ENCODE measurements around the gene VTA1. TPM values are rescaled to one million over a fixed set of nuclear protein-coding genes. Genes with fewer than 3 reads are reported as not detected.

The VTA1 gene
- polyA plus RNA-seq, 1 donor from 2014 or later, result 126 TPM

- Histone ChIP-seq H3K27ac (ENCODE audit: low read length) (no peak overlapping the region), H2AFZ (ENCODE audit: low read depth, low read length) (no peak overlapping the region), H3K27me3 (ENCODE audit: insufficient read depth, low read depth, low read length) (no peaks in the 10 kb centered on the region), H3K4me2 (ENCODE audit: low read length) (no peak overlapping the region), H3K9me2 (ENCODE audit: insufficient read depth, low read length) (no peaks in the 10 kb centered on the region), H3K36me3 (ENCODE audit: insufficient read depth, low read length) (peaks cover 4% of the 10 kb centered on the region), H3F3A (ENCODE audit: insufficient read depth, low read length, poor library complexity, severe bottlenecking) (no peaks in the 10 kb centered on the region), H3K4me3 (ENCODE audit: low read length) (no peak overlapping the region), H4K20me1 (ENCODE audit: insufficient read depth) (no peaks in the 10 kb centered on the region), H3K9ac (ENCODE audit: low read length) (no peak overlapping the region), H3K79me2 (replicated peaks; ENCODE audit: insufficient read depth, low read length) (no peaks in the 10 kb centered on the region), H3K9me3 (ENCODE audit: low read length) (no peaks in the 10 kb centered on the region)
- TF ChIP-seq, protein P1, sequence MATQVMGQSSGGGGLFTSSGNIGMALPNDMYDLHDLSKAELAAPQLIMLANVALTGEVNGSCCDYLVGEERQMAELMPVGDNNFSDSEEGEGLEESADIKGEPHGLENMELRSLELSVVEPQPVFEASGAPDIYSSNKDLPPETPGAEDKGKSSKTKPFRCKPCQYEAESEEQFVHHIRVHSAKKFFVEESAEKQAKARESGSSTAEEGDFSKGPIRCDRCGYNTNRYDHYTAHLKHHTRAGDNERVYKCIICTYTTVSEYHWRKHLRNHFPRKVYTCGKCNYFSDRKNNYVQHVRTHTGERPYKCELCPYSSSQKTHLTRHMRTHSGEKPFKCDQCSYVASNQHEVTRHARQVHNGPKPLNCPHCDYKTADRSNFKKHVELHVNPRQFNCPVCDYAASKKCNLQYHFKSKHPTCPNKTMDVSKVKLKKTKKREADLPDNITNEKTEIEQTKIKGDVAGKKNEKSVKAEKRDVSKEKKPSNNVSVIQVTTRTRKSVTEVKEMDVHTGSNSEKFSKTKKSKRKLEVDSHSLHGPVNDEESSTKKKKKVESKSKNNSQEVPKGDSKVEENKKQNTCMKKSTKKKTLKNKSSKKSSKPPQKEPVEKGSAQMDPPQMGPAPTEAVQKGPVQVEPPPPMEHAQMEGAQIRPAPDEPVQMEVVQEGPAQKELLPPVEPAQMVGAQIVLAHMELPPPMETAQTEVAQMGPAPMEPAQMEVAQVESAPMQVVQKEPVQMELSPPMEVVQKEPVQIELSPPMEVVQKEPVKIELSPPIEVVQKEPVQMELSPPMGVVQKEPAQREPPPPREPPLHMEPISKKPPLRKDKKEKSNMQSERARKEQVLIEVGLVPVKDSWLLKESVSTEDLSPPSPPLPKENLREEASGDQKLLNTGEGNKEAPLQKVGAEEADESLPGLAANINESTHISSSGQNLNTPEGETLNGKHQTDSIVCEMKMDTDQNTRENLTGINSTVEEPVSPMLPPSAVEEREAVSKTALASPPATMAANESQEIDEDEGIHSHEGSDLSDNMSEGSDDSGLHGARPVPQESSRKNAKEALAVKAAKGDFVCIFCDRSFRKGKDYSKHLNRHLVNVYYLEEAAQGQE (IDR thresholded peaks at IDR 0.05; ENCODE audit: borderline replicate concordance), result no peak
- TF ChIP-seq CTCF (IDR thresholded peaks at IDR 0.05; ENCODE audit: poor library complexity, severe bottlenecking) (no peak), SMC3 (conservative IDR thresholded peaks at IDR 0.05; ENCODE audit: poor library complexity) (no peak), EP300 (conservative IDR thresholded peaks at IDR 0.05; ENCODE audit: poor library complexity, severe bottlenecking) (no peak), MXI1 (conservative IDR thresholded peaks at IDR 0.05; ENCODE audit: poor library complexity, severe bottlenecking) (no peak), RAD21 (conservative IDR thresholded peaks at IDR 0.05) (no peak), EZH2 (IDR thresholded peaks at IDR 0.05; ENCODE audit: borderline replicate concordance, insufficient read depth, low read length, poor library complexity, severe bottlenecking) (no peak), TAF1 (IDR thresholded peaks at IDR 0.05; ENCODE audit: low read depth) (no peak), POLR2AphosphoS5 (IDR thresholded peaks at IDR 0.05) (no peak)
Measured at GRCh38 chr6:142200846-142201628, 54.0 kb downstream of the VTA1 start.

GRCh38 chr6:142207265-142207877, 60.3 kb downstream of the VTA1 start:
- H3K9ac ChIP-seq (ENCODE audit: low read length), result no peak overlapping the region
- no peak overlapping the region for H3K4me2 ChIP-seq (ENCODE audit: low read length)
- H3K4me3 ChIP-seq (ENCODE audit: low read length), result no peak overlapping the region
- H3K9me3 ChIP-seq (ENCODE audit: low read length), result no peaks in the 10 kb centered on the region
- H4K20me1 ChIP-seq (ENCODE audit: insufficient read depth), result no peaks in the 10 kb centered on the region
- no peaks in the 10 kb centered on the region for H3K27me3 ChIP-seq (ENCODE audit: insufficient read depth, low read depth, low read length)
- no peaks in the 10 kb centered on the region for H3F3A ChIP-seq (ENCODE audit: insufficient read depth, low read length, poor library complexity, severe bottlenecking)
- H3K9me2 ChIP-seq (ENCODE audit: insufficient read depth, low read length), result no peaks in the 10 kb centered on the region
- no peak overlapping the region for H2AFZ ChIP-seq (ENCODE audit: low read depth, low read length)
- no peak overlapping the region for H3K27ac ChIP-seq (ENCODE audit: low read length)
- peaks cover 11% of the 10 kb centered on the region for H3K36me3 ChIP-seq (ENCODE audit: insufficient read depth, low read length)
- H3K79me2 ChIP-seq (replicated peaks; ENCODE audit: insufficient read depth, low read length), result no peaks in the 10 kb centered on the region
- TF ChIP-seq EZH2 (IDR thresholded peaks at IDR 0.05; ENCODE audit: borderline replicate concordance, insufficient read depth, low read length, poor library complexity, severe bottlenecking) (no peak), EP300 (conservative IDR thresholded peaks at IDR 0.05; ENCODE audit: poor library complexity, severe bottlenecking) (no peak), SMC3 (conservative IDR thresholded peaks at IDR 0.05; ENCODE audit: poor library complexity) (peak; percentile 15), RAD21 (conservative IDR thresholded peaks at IDR 0.05) (peak; percentile 45), CTCF (IDR thresholded peaks at IDR 0.05; ENCODE audit: poor library complexity, severe bottlenecking) (peak; percentile 51), POLR2AphosphoS5 (IDR thresholded peaks at IDR 0.05) (no peak), MXI1 (conservative IDR thresholded peaks at IDR 0.05; ENCODE audit: poor library complexity, severe bottlenecking) (no peak), TAF1 (IDR thresholded peaks at IDR 0.05; ENCODE audit: low read depth) (no peak)
- TF ChIP-seq, protein P1 (IDR thresholded peaks at IDR 0.05; ENCODE audit: borderline replicate concordance), result no peak
